NCI-H82 treated with DMSO at 0.1 percent for 48 hours (cell line): ENCODE data around the gene METTL27.
A peak's percentile ranks its signal among the peaks of the same experiment; 100 is the strongest.
"Not testable (repeated sequence)": the region's sequence is repeated elsewhere in the genome, so short reads cannot be mapped to it uniquely, and the experiment has no call there.

Experiments used
- DNase-seq: peaks from one replicate; lab custom pipeline; 2025; ENCODE audit not compliant: unreplicated experiment; lab: John Stamatoyannopoulos, UW

METTL27 gene

GRCh38 chr7:73839290-73839689, 3.0 kb downstream of the METTL27 start:
- DNase-seq: no peak

- no peak for DNase-seq
Measured at GRCh38 chr7:73838642-73839041, 3.7 kb downstream of the METTL27 start.

GRCh38 chr7:73837167-73837566, 5.1 kb downstream of the METTL27 start:
- DNase-seq: not testable (repeated sequence)

- no peak for DNase-seq
Measured at GRCh38 chr7:73834626-73835191, 7.6 kb downstream of the METTL27 start.

- DNase-seq: no peak
Measured at GRCh38 chr7:73833251-73833919, 8.9 kb downstream of the METTL27 start.

GRCh38 chr7:73832806-73833205, 9.5 kb downstream of the METTL27 start:
- no peak for DNase-seq

- DNase-seq: no peak
Measured at GRCh38 chr7:73831834-73832651, 10.3 kb downstream of the METTL27 start.

GRCh38 chr7:73831584-73831833, 10.8 kb downstream of the METTL27 start:
- DNase-seq: no peak

- DNase-seq: no peak
Measured at GRCh38 chr7:73830681-73831583, 11.4 kb downstream of the METTL27 start, which contains the start of gene CLDN4. Gene CLDN4, plus strand, starts transcription at chr7:73830996. Its CDS starts 206 bp downstream, at chr7:73831202.

- DNase-seq: no peak
Measured at GRCh38 chr7:73829921-73830680, 12.2 kb downstream of the METTL27 start.

- no peak for DNase-seq
Measured at GRCh38 chr7:73829505-73829904, 12.8 kb downstream of the METTL27 start.

- no peak for DNase-seq
Measured at GRCh38 chr7:73828972-73829371, 13.3 kb downstream of the METTL27 start.

GRCh38 chr7:73828107-73828803, 14.1 kb downstream of the METTL27 start:
- peak; percentile 42 for DNase-seq

- no peak for DNase-seq
Measured at GRCh38 chr7:73827567-73828106, 14.7 kb downstream of the METTL27 start.

- DNase-seq: no peak
Measured at GRCh38 chr7:73824986-73825385, 17.3 kb downstream of the METTL27 start.

- no peak for DNase-seq
Measured at GRCh38 chr7:73823873-73824592, 18.3 kb downstream of the METTL27 start.

- DNase-seq: no peak
Measured at GRCh38 chr7:73823257-73823656, 19.1 kb downstream of the METTL27 start.

GRCh38 chr7:73822319-73823173, 19.8 kb downstream of the METTL27 start:
- DNase-seq: peak; percentile 35
